GM21390 (cell line): ENCODE data around the gene FGF12.
"Not testable (repeated sequence)": the region's sequence is repeated elsewhere in the genome, so short reads cannot be mapped to it uniquely, and the experiment has no call there.

Experiments
- ATAC-seq: cut with Tn5 transposase; IDR thresholded peaks from one replicate; pipeline ENCODE4 v1.9.1; 2021; ENCODE audit not compliant: unreplicated experiment

FGF12 gene

GRCh38 chr3:192727032-192727847 lies at the start of gene FGF12:
Gene FGF12 (minus strand): TSS chr3:192727541.
- no peak for ATAC-seq

DNA sequence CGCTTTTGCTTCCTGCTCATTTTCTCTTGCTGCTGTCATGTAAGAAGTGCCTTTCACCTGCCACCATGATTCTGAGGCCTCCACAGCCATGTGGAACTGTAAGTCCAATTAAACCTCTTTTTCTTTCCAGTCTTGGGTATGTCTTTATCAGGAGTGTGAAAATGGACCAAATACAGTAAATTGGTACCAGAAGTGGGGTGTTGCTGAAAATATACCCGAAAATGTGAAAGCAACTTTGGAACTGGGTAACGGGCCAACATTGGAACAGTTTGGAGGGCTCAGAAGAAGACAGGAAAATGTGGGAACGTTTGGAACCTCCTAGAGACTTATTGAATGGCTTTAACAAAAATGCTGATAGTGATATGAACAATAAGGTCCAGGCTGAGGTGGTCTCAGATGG lies 47.0 kb upstream of the FGF12 start:
- ATAC-seq, result not testable (repeated sequence)

DNA sequence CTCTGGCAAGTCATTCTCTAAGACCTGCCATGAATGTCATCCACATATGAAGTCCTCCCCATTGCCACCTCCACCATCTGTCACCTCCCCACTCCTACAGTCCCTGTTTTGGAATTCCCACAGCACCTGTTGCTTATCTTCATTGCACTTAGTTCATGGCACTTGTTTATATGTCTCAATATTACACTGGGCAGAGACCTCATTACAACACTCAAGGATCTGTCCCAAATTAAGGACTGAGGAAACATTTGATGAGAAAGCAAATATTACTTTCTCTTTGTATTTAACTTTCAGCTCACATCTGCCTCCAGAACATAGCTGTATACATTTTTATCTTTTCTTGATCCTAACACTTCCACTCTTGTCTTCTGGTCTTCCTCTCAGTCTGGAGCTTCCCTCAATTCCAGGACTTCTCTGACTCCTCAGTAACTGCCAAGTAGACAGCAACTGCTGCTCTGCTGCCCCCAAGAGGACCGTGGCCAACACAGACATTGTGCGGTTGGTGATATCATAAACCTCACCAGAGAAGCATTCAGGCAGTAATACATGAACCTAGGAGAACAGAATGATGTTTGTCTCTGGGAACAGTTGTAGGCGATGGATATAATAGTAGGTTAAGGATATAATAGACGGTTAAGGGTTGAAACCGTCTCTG lies 45.0 kb upstream of the FGF12 start:
- ATAC-seq, result no peak

DNA sequence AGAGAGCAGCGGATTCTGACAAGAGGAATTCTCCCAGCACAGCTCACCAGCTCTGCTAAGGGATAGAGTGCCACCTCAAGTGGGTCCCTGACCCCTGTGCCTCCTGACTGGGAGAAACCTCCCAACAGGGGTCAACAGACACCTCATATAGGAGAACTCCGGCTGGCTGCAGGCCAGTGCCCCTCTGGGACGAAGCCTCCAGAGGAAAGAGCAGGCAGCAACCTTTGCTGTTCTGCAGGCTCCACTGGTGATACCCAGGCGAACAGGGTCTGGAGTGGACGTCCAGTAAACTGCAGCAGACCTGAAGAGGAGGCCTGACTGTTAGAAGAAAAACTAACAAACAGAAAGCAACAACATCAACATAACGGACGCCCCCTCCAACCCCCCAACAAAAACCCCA lies 31.3 kb upstream of the FGF12 start:
- ATAC-seq, result no peak

DNA sequence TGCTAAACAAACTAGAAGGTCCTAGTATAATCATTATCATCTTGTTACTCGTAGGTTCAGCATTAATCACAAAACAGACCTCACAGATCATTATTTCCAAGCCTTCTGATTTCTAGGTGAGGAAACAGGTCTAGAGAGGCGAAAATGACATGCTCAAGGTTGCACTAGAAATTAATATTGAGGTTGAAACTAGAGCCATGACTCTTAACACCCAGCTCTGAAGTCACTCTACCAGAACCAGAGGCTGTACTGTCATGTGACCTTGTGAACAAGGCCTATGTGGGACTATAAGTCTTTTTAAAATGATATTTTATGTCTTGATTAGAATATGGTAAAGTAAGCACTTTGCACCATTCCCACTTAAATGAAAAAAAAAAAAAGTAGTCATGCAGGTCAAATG lies 23.8 kb upstream of the FGF12 start:
- ATAC-seq, result peak; percentile 51

GRCh38 chr3:192750201-192750600 lies 22.9 kb upstream of the FGF12 start:
- ATAC-seq, result no peak

DNA sequence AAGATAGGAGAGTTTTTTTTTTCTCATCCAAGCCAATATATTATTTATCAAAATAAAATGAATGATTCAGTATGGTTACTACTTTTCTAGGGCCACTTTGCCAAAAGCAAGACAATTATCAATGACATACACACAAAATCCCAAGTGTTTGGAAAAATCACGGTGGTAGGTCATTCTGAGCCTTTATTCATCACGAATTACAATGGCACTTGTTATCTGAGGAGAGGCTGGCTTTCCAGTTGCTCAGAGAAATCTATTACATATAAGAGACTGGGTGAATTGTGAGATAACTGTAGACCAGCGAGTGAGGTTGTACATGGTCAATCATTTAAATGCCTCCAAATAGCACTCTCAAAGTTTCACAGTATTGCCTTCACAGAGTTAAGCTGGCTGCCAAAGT lies 20.4 kb upstream of the FGF12 start:
- ATAC-seq, result no peak

- no peak for ATAC-seq
These were observed 19.8 kb upstream of the FGF12 start for GRCh38 chr3:192747145-192747544.

DNA sequence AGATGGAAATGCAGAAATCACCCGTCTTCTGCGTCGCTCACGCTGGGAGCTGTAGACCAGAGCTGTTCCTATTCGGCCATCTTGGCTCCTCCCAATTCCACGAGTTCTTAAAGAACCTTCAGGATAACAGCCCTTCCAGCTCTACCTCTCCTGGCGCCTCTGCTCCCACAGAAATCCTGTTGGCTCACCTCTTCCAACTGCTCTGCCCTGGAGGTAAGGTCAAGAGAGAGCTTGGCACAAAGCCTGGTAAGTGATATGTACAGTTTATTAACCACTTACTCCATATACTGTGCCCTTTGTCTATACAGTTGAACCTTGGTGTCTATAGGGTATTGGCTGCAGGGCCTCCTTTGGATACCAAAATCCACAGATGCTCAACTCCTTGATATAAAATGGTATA lies 17.8 kb upstream of the FGF12 start:
- no peak for ATAC-seq

GRCh38 chr3:192744604-192745003 lies 17.3 kb upstream of the FGF12 start:
- not testable (repeated sequence) for ATAC-seq

GRCh38 chr3:192737506-192737905 lies 10.2 kb upstream of the FGF12 start:
- no peak for ATAC-seq

- ATAC-seq, result no peak
These were observed 3.9 kb upstream of the FGF12 start for GRCh38 chr3:192731233-192731632.

DNA sequence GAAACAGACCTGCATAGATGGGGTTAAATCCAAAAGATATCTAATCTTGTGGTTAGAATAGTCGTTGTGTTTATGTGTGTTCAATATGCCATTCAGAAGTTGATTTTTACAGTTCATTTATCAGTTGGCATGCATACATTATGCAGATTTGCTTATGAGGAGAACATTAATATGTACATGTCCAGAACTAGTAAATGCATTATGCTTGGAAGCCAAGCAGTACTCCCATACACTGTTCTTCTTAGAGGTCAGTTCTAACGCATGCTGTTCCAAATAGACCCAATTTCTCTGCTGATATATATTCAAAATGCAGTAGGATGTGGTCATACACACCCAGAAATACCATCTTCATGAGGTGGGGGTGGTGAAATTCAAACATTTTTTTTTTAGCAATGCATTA lies 956 bp downstream of the FGF12 start:
- ATAC-seq, result no peak

GRCh38 chr3:192719964-192720363 lies 7.4 kb downstream of the FGF12 start:
- no peak for ATAC-seq

GRCh38 chr3:192718156-192718555 lies 9.2 kb downstream of the FGF12 start:
- ATAC-seq, result no peak

GRCh38 chr3:192715126-192715525 lies 12.2 kb downstream of the FGF12 start:
- no peak for ATAC-seq

DNA sequence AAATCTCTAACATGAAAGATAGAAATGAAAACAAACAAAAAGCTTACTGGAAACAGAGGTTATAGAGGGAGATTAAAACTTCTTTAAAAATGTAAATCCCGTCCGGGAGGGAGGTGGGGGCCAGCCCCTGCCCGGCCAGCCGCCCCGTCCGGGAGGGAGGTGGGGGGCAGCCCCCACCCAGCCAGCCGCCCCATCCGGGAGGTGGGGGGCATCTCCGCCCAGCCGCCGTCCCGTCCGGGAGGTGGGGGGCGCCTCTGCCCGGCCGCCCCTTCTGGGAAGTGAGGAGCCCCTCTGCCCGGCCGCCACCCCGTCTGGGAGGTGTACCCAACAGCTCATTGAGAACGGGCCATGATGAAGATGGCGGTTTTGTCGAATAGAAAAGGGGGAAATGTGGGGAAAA lies 16.2 kb downstream of the FGF12 start:
- ATAC-seq, result not testable (repeated sequence)

DNA sequence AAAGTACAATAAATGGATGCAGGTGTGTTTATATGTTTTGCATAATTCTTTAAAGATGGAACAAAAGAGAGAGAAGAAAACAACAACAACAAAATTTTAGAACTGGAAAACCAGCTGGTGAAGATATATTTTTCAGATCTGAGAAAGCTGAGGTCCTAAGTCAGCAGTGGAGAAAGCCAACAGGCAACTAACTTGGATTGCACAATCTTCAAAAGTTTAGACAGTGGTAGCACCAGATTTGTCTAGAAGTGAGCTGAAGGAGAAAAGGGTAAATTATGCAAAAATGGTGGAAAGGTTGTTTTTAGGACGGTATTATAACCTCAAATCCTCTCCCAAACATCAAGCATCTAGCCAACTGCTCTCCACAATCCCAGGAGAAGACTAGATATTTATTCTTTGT lies 17.0 kb downstream of the FGF12 start:
- no peak for ATAC-seq

- no peak for ATAC-seq
These were observed 21.1 kb downstream of the FGF12 start for GRCh38 chr3:192706272-192706671.

- ATAC-seq, result no peak
These were observed 26.5 kb downstream of the FGF12 start for GRCh38 chr3:192700885-192701284.

GRCh38 chr3:192696943-192697587 lies 30.3 kb downstream of the FGF12 start:
- ATAC-seq, result no peak
